Endodermal cell (in vitro differentiated cells): ENCODE data around the gene COPZ1. TPM values are rescaled to one million over a fixed set of nuclear protein-coding genes. Genes with fewer than 3 reads are reported as not detected.

Source experiments
- DNase-seq: peaks from one replicate; pipeline ENCODE4 v3.0.0-alpha.2; 2017
- H3K27ac ChIP-seq: 2 replicates; pipeline ENCODE4 v1.5.1; 2013; ENCODE audit warnings: mild to moderate bottlenecking, low read depth, low read length, moderate library complexity
- H3K27me3 ChIP-seq: 2 replicates; pipeline ENCODE4 v1.6.1; 2013; ENCODE audit warnings: mild to moderate bottlenecking, low read length, moderate library complexity; ENCODE audit not compliant: insufficient read depth, control insufficient read depth, poor library complexity, severe bottlenecking
- H3K36me3 ChIP-seq: 2 replicates; pipeline ENCODE4 v1.7.0; 2013; ENCODE audit warnings: mild to moderate bottlenecking, low read length, moderate library complexity; ENCODE audit not compliant: control insufficient read depth, insufficient read depth
- H3K4me1 ChIP-seq: one replicate; pipeline ENCODE4 v1.7.0; 2013; ENCODE audit warnings: low read length; ENCODE audit not compliant: control insufficient read depth, insufficient read depth
- H3K4me3 ChIP-seq: 2 replicates; pipeline ENCODE4 v1.5.1; 2013; ENCODE audit warnings: mild to moderate bottlenecking, low read length, moderate library complexity
- H3K9ac ChIP-seq: 2 replicates; pipeline ENCODE4 v1.6.1; 2013; ENCODE audit warnings: mild to moderate bottlenecking, low read length, moderate library complexity; ENCODE audit not compliant: poor library complexity, severe bottlenecking; ENCODE audit errors: extremely low read depth
- H3K9me3 ChIP-seq: 2 replicates; pipeline ENCODE4 v1.6.1; 2013; ENCODE audit warnings: mild to moderate bottlenecking, low read length, moderate library complexity; ENCODE audit not compliant: control insufficient read depth
- H3K27ac Mint-ChIP-seq: 2 replicates; pipeline ENCODE4 v1.8.0; 2020; ENCODE audit warnings: mixed read lengths
- H3K27me3 Mint-ChIP-seq: 2 replicates; pipeline ENCODE4 v1.8.0; 2021; ENCODE audit warnings: mild to moderate bottlenecking, mixed read lengths; ENCODE audit not compliant: insufficient read depth
- H3K36me3 Mint-ChIP-seq: 2 replicates; pipeline ENCODE4 v1.8.0; 2020; ENCODE audit warnings: low read depth, mixed read lengths
- H3K4me1 Mint-ChIP-seq: 2 replicates; pipeline ENCODE4 v1.8.0; 2020; ENCODE audit warnings: mixed read lengths
- H3K4me3 Mint-ChIP-seq: 2 replicates; pipeline ENCODE4 v1.8.0; 2020; ENCODE audit warnings: mild to moderate bottlenecking, moderate library complexity, mixed read lengths
- H3K9me3 Mint-ChIP-seq: 2 replicates; pipeline ENCODE4 v1.8.0; 2020; ENCODE audit warnings: mild to moderate bottlenecking, mixed read lengths
- WGBS, 2 experiments: methylation state at CpG; one replicate each; pipeline versions ENCODE4 v1.1.5 to v1.1.7; 2013; ENCODE audit warnings: missing lambda C conversion rate in 2 of 2, mixed read lengths in 1 of 2; ENCODE audit not compliant: insufficient coverage in 1 of 2, insufficient read length in 1 of 2; 5-methylcytosine and 5-hydroxymethylcytosine counted together
- total RNA-seq, 2 donors: library from RNA; stranded (reverse); fragmentation: NEBNext Ultra II Directional in 1 of 2; extraction: Animal tissue kit (Norgen Biotek cat#: 25700) in 1 of 2; gene quantifications; 2 replicates in 1 of 2; 3 replicates in 1 of 2; pipeline ENCODE4 v1.2.1, GENCODE V29; 2021
- TF ChIP-seq, protein P1 (sequence below): fragments of 200-600 bp; sonication (generic); conservative IDR thresholded peaks from 2 replicates; pipeline ENCODE4 v1.5.0; 2021; ENCODE audit warnings: antibody characterized with exemption, mild to moderate bottlenecking

COPZ1 gene
- total RNA-seq, 2 donors from 2014 or later, result 153 to 183 TPM

DNA sequence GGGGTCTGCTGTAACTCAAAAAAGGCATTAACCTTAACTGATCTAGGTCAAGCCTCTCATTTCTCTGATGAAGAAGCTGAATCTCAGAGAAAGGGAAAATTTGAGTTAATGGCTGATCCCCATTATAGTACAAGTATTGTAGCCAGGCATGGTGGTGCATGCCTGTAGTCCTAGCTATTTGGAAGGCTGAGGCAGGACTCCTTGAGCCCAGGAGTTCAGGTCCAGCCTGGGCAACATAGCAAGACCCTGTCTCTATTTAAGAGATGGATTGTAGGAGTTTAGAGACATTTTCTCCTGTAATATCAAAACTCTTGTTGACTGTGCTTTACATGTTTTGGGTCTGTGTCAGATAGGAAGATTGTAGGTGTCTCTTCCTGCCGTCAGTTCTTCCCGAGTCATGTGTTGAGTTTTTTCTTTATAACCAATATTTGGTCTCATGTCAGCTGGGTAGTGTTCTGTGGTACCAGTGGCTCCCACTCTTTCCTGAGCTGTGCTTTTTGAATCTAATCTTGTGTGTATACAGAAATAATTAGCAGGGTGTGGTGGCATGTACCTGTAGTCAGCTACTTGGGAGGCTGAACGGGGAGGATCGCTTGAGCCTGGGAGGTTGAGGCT lies 8.6 kb downstream of the COPZ1 start:
- H3K27ac Mint-ChIP-seq, result no peak overlapping the region
- H3K4me3 Mint-ChIP-seq, result no peak overlapping the region
- no peaks in the 10 kb centered on the region for H3K9me3 Mint-ChIP-seq
- H3K27me3 Mint-ChIP-seq, result no peaks in the 10 kb centered on the region
- H3K4me1 Mint-ChIP-seq, result peaks cover 31% of the 10 kb centered on the region
- peaks cover 15% of the 10 kb centered on the region for H3K36me3 Mint-ChIP-seq
- no peak overlapping the region for H3K4me3 ChIP-seq
- no peaks in the 10 kb centered on the region for H3K9me3 ChIP-seq
- H3K27me3 ChIP-seq, result no peaks in the 10 kb centered on the region
- H3K4me1 ChIP-seq, result peaks cover 20% of the 10 kb centered on the region
- TF ChIP-seq, protein P1, sequence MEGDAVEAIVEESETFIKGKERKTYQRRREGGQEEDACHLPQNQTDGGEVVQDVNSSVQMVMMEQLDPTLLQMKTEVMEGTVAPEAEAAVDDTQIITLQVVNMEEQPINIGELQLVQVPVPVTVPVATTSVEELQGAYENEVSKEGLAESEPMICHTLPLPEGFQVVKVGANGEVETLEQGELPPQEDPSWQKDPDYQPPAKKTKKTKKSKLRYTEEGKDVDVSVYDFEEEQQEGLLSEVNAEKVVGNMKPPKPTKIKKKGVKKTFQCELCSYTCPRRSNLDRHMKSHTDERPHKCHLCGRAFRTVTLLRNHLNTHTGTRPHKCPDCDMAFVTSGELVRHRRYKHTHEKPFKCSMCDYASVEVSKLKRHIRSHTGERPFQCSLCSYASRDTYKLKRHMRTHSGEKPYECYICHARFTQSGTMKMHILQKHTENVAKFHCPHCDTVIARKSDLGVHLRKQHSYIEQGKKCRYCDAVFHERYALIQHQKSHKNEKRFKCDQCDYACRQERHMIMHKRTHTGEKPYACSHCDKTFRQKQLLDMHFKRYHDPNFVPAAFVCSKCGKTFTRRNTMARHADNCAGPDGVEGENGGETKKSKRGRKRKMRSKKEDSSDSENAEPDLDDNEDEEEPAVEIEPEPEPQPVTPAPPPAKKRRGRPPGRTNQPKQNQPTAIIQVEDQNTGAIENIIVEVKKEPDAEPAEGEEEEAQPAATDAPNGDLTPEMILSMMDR, result no peak
- no peak overlapping the region for H3K9ac ChIP-seq
- no peak for DNase-seq
- no peak overlapping the region for H3K27ac ChIP-seq
- WGBS, 2 experiments, result 98% methylated on average over 4 of the region's 4 CpGs; no CpG with 5 or more reads in 1 of the 2 experiments
- peaks cover 13% of the 10 kb centered on the region for H3K36me3 ChIP-seq

DNA sequence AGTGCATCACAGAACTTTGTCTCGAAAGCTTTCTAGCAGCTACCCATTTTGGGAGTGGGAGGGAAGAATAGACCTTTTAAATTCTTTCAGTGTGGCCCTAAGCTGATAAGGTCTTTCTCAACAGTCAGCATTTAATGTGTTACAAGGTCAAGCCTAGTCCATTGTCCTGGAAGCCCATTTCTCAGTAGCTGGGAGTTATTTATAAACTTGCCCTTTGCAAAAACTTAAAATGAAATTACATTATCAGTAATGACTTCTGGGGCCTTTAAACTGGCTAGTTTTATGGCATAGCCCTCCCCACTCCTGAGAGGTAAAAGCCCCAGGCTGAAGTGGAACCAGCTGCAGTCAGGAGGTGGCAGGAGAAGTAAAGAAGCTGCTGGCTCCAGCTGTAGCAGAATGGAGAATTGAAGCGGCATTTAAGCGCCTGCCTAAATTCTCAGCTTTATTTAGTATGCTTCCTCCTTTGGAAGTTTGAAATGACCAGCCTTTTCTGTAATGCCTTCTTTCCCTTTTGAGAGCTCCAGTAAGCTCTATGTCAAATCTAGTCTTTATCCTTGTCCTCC lies 12.4 kb downstream of the COPZ1 start:
- Mint-ChIP-seq H3K36me3 (peaks cover 31% of the 10 kb centered on the region), H3K4me1 (peaks cover 38% of the 10 kb centered on the region), H3K4me3 (no peak overlapping the region), H3K27ac (peak overlapping the region; percentile 20), H3K9me3 (peaks cover 9% of the 10 kb centered on the region), H3K27me3 (no peaks in the 10 kb centered on the region)
- H3K4me3 ChIP-seq, result peak overlapping the region; percentile 1
- peaks cover 19% of the 10 kb centered on the region for H3K4me1 ChIP-seq
- TF ChIP-seq, protein P1, result peak; percentile 33
- peak overlapping the region; percentile 17 for H3K9ac ChIP-seq
- H3K36me3 ChIP-seq, result peaks cover 33% of the 10 kb centered on the region
- DNase-seq, result peak; percentile 55
- H3K27ac ChIP-seq, result peak overlapping the region; percentile 30
- H3K9me3 ChIP-seq, result peaks cover 13% of the 10 kb centered on the region
- no peaks in the 10 kb centered on the region for H3K27me3 ChIP-seq
- WGBS, 2 experiments, result 74 to 84% methylated on average over 3 of the region's 3 CpGs

DNA sequence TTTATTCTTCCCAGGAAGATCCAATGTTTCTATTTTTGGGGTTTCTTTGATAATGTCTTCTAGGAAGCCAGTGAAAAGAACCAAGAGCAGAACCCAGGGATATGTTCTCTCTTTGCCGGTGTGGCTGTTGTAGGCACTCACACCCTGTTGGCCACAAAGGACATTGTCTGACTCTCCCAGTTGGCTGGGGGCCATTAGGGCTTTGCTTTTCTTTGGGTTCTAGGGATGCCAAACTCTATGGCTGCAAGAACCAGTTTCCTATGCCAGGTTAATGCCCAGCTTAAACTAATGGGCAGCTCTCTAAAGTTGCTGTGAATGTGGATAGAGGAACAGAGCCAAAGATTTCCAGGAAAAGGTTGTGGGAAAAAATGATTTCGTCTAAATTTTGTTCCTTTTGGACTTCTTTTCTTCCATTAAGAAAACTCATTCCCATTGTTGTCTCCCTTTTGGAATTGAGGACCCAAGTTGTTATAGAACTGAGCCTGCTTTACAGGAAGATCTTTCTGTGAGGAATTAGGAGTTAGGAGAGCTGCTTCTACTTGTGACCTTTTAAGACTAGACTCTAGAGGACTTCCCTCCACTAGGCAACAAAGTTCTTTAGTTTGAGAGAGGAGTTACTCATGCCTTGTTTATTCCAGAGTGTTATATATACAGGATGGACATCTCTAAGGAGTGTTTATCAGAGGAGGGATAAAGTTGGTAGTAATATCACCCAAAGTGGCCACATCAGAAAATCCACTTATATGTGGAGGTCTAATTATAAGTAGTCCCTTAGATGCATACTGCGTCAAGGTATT lies 13.1 kb downstream of the COPZ1 start:
- Histone ChIP-seq H3K27me3 (no peaks in the 10 kb centered on the region), H3K9ac (peak overlapping the region; percentile 30), H3K9me3 (peaks cover 16% of the 10 kb centered on the region), H3K4me3 (peak overlapping the region; percentile 1), H3K36me3 (peaks cover 40% of the 10 kb centered on the region), H3K27ac (peak overlapping the region; percentile 40), H3K4me1 (peaks cover 19% of the 10 kb centered on the region)
- Mint-ChIP-seq H3K4me3 (no peak overlapping the region), H3K9me3 (peaks cover 9% of the 10 kb centered on the region), H3K27me3 (no peaks in the 10 kb centered on the region), H3K36me3 (peaks cover 38% of the 10 kb centered on the region), H3K4me1 (peaks cover 38% of the 10 kb centered on the region), H3K27ac (peak overlapping the region; percentile 20)
- DNase-seq, result no peak
- TF ChIP-seq, protein P1, result no peak
- 89 to 100% methylated on average over 1 to 2 of the region's 3 CpGs for WGBS, 2 experiments
